H1 (cell line): ENCODE data around the gene ADK.

Experiments
- CREB1 ChIP-seq: IDR thresholded peaks from 2 replicates; pipeline ENCODE4 v1.6.1; 2012; ENCODE audit warnings: inconsistent platforms
- HDAC2 ChIP-seq, 2 experiments: fragments of 300-600 bp in 1 of 2; sonication (generic) in 1 of 2; IDR thresholded peaks; 2 replicates each; pipeline ENCODE4 v1.6.1; 2011 to 2012; ENCODE audit warnings: low read depth in 2 of 2, low read length in 2 of 2, mild to moderate bottlenecking in 2 of 2, moderate library complexity in 2 of 2, borderline replicate concordance in 1 of 2, inconsistent platforms in 1 of 2
- JUN ChIP-seq: IDR thresholded peaks from 2 replicates; pipeline ENCODE4 v1.6.1; 2011; ENCODE audit warnings: low read depth, mild to moderate bottlenecking, improper control_type of control experiment, low read length
- MAX ChIP-seq: IDR thresholded peaks from 2 replicates; pipeline ENCODE4 v1.6.1; 2012; ENCODE audit warnings: inconsistent platforms

- TF ChIP-seq JUN, result no peak
- no peak for TF ChIP-seq MAX
- TF ChIP-seq HDAC2 (IDR thresholded peaks at IDR 0.05; ENCODE audit: borderline replicate concordance in 1 of 2, low read depth in 2 of 2, low read length in 2 of 2), result no peak
- no peak for TF ChIP-seq CREB1
Observed at GRCh38 chr10:74480778-74481177, 329.8 kb downstream of the ADK start.
